GM13976 (cell line): Measurements from ENCODE around the gene ADCY5.

Experiments used
- DNase-seq: peaks from one replicate; pipeline ENCODE4 v3.0.0; 2012; ENCODE audit warnings: low spot score
- CTCF ChIP-seq: IDR thresholded peaks from 2 replicates; pipeline ENCODE4 v1.5.1; 2012; ENCODE audit warnings: borderline replicate concordance, mild to moderate bottlenecking; ENCODE audit not compliant: insufficient read depth; ENCODE audit errors: extremely low read depth, missing control alignments, control extremely low read depth
- in situ Hi-C: fragments of 300-500 bp; cut with MboI; formaldehyde crosslinking; loops from one replicate; pipeline ENCODE4 v1.12.0; 2022; ENCODE audit warnings: low sequenced_read_pairs, mixed read lengths, inconsistent platforms; ENCODE audit not compliant: unreplicated experiment

The ADCY5 gene

GRCh38 chr3:123285066-123285465 lies 163.8 kb downstream of the ADCY5 start:
- no peak for DNase-seq

GRCh38 chr3:123284399-123285010 lies 164.4 kb downstream of the ADCY5 start:
- DNase-seq: no peak
- TF ChIP-seq CTCF: no peak
- in situ Hi-C loops: no loop called here

More at GRCh38 chr3:123285066-123285465, 163.8 kb downstream of the ADCY5 start:
- TF ChIP-seq CTCF: no peak
- in situ Hi-C loops: no loop called here

- in situ Hi-C loops: no loop called here
- TF ChIP-seq CTCF: no peak
- no peak for DNase-seq
These were observed 165.1 kb downstream of the ADCY5 start for GRCh38 chr3:123283657-123284398.

- no peak for TF ChIP-seq CTCF
- no peak for DNase-seq
- in situ Hi-C loops: no loop called here
These were observed 165.8 kb downstream of the ADCY5 start for GRCh38 chr3:123283074-123283473.

GRCh38 chr3:123282461-123282860 lies 166.4 kb downstream of the ADCY5 start:
- in situ Hi-C loops: no loop called here
- no peak for DNase-seq
- no peak for TF ChIP-seq CTCF

GRCh38 chr3:123281929-123282328 lies 167.0 kb downstream of the ADCY5 start:
- no peak for DNase-seq
- in situ Hi-C loops: no loop called here
- TF ChIP-seq CTCF: no peak

GRCh38 chr3:123281406-123281805 lies 167.5 kb downstream of the ADCY5 start:
- TF ChIP-seq CTCF: no peak
- in situ Hi-C loops: no loop called here
- no peak for DNase-seq
